H9 (cell line): ENCODE measurements around the gene DCAF4. TPM values are rescaled to one million over a fixed set of nuclear protein-coding genes. Genes with fewer than 3 reads are reported as not detected.
A peak's percentile ranks its signal among the peaks of the same experiment; 100 is the strongest.

ENCODE experiments used
- DNase-seq: peaks from one replicate; pipeline ENCODE4 v3.0.0-alpha.2; 2017
- H2AFZ ChIP-seq: one replicate; pipeline ENCODE4 v1.6.1; 2013; ENCODE audit warnings: mild to moderate bottlenecking, low read length, control low read depth, moderate library complexity
- H2AK5ac ChIP-seq: 2 replicates; pipeline ENCODE4 v1.6.1; 2013; ENCODE audit warnings: low read length, control low read depth, mixed read lengths; ENCODE audit not compliant: insufficient read length
- H2BK120ac ChIP-seq: one replicate; pipeline ENCODE4 v1.6.1; 2013; ENCODE audit warnings: low read depth, mild to moderate bottlenecking, low read length, control low read depth, inconsistent platforms; ENCODE audit not compliant: poor library complexity, severe bottlenecking
- H2BK12ac ChIP-seq: 2 replicates; pipeline ENCODE4 v1.6.1; 2013; ENCODE audit warnings: low read length, control low read depth, mixed read lengths, low read depth; ENCODE audit not compliant: insufficient read length
- H2BK15ac ChIP-seq: 2 replicates; pipeline ENCODE4 v1.6.1; 2013; ENCODE audit warnings: low read depth, low read length, control low read depth
- H2BK20ac ChIP-seq: one replicate; pipeline ENCODE4 v1.6.1; 2013; ENCODE audit warnings: low read depth, mild to moderate bottlenecking, low read length, control low read depth, inconsistent platforms; ENCODE audit not compliant: poor library complexity, severe bottlenecking
- H2BK5ac ChIP-seq: 2 replicates; pipeline ENCODE4 v1.6.1; 2013; ENCODE audit warnings: low read length, control low read depth, mixed read lengths; ENCODE audit not compliant: insufficient read length
- H3K14ac ChIP-seq: 2 replicates; pipeline ENCODE4 v1.6.1; 2013; ENCODE audit warnings: low read length, control low read depth; ENCODE audit not compliant: insufficient read depth
- H3K18ac ChIP-seq: 2 replicates; pipeline ENCODE4 v1.6.1; 2013; ENCODE audit warnings: low read depth, mild to moderate bottlenecking, mixed read lengths, low read length, control low read depth; ENCODE audit not compliant: insufficient read length
- H3K23ac ChIP-seq: 2 replicates; pipeline ENCODE4 v1.6.1; 2013; ENCODE audit warnings: low read length, control low read depth, mixed read lengths, low read depth; ENCODE audit not compliant: insufficient read length
- H3K23me2 ChIP-seq: 2 replicates; pipeline ENCODE4 v1.6.1; 2013; ENCODE audit warnings: low read depth, mild to moderate bottlenecking, mixed read lengths, low read length, control low read depth; ENCODE audit not compliant: insufficient read length, poor library complexity, severe bottlenecking
- H3K27ac ChIP-seq: 2 replicates; pipeline ENCODE4 v1.5.1; 2013; ENCODE audit warnings: low read length, control low read depth, mixed read lengths, low read depth; ENCODE audit not compliant: insufficient read length
- H3K27me3 ChIP-seq: 2 replicates; pipeline ENCODE4 v1.6.1; 2013; ENCODE audit warnings: low read length, control low read depth, inconsistent platforms; ENCODE audit not compliant: insufficient read depth
- H3K4ac ChIP-seq: 2 replicates; pipeline ENCODE4 v1.6.1; 2013; ENCODE audit warnings: low read depth, mild to moderate bottlenecking, control low read depth, inconsistent platforms, low read length, moderate library complexity
- H3K4me1 ChIP-seq: 2 replicates; pipeline ENCODE4 v1.6.1; 2013; ENCODE audit warnings: low read length, control low read depth, inconsistent platforms; ENCODE audit not compliant: insufficient read depth
- H3K4me2 ChIP-seq: 2 replicates; pipeline ENCODE4 v1.6.1; 2013; ENCODE audit warnings: low read length, control low read depth, mixed read lengths; ENCODE audit not compliant: insufficient read length, insufficient read depth
- H3K56ac ChIP-seq: 2 replicates; pipeline ENCODE4 v1.6.1; 2013; ENCODE audit warnings: low read depth, mild to moderate bottlenecking, mixed read lengths, low read length, control low read depth; ENCODE audit not compliant: insufficient read length
- H3K79me1 ChIP-seq: 2 replicates; pipeline ENCODE4 v1.6.1; 2013; ENCODE audit warnings: low read depth, mild to moderate bottlenecking, moderate library complexity, low read length, control low read depth, inconsistent platforms; ENCODE audit not compliant: insufficient read depth, poor library complexity, severe bottlenecking
- H3K79me2 ChIP-seq: 2 replicates; pipeline ENCODE4 v1.6.1; 2013; ENCODE audit warnings: low read length, control low read depth, inconsistent platforms; ENCODE audit not compliant: insufficient read depth
- H3K9ac ChIP-seq: 2 replicates; pipeline ENCODE4 v1.6.1; 2013; ENCODE audit warnings: low read length, control low read depth, mixed read lengths; ENCODE audit not compliant: insufficient read length; ENCODE audit errors: extremely low read depth
- H3K9me3 ChIP-seq: one replicate; pipeline ENCODE4 v1.6.1; 2013; ENCODE audit warnings: low read depth, low read length, inconsistent platforms; ENCODE audit not compliant: control insufficient read depth
- H3T11ph ChIP-seq: one replicate; pipeline ENCODE4 v1.6.1; 2013; ENCODE audit warnings: mild to moderate bottlenecking, low read length, control low read depth, inconsistent platforms
- H4K20me1 ChIP-seq: one replicate; pipeline ENCODE4 v1.6.1; 2013; ENCODE audit not compliant: control insufficient read depth, insufficient read length, insufficient read depth
- H4K5ac ChIP-seq: 2 replicates; pipeline ENCODE4 v1.6.1; 2013; ENCODE audit warnings: low read depth, mild to moderate bottlenecking, mixed read lengths, low read length, control low read depth; ENCODE audit not compliant: insufficient read length
- H4K8ac ChIP-seq: replicated peaks from 2 replicates; pipeline ENCODE4 v1.6.1; 2013; ENCODE audit warnings: low read length, control low read depth, mixed read lengths, low read depth; ENCODE audit not compliant: insufficient read length
- H4K91ac ChIP-seq: 2 replicates; pipeline ENCODE4 v1.6.1; 2013; ENCODE audit warnings: low read depth, mild to moderate bottlenecking, moderate library complexity, mixed read lengths, low read length, control low read depth; ENCODE audit not compliant: insufficient read length
- H3K27ac Mint-ChIP-seq, 3 experiments: 2 replicates in 2 of 3; 3 replicates in 1 of 3; pipeline ENCODE4 v1.8.0; 2020 to 2021; ENCODE audit warnings: mixed read lengths in 3 of 3, mild to moderate bottlenecking in 1 of 3, moderate library complexity in 1 of 3
- H3K27me3 Mint-ChIP-seq: 2 replicates; pipeline ENCODE4 v1.8.0; 2021; ENCODE audit warnings: low read depth, mild to moderate bottlenecking, moderate library complexity, mixed read lengths
- H3K36me3 Mint-ChIP-seq, 3 experiments: 2 replicates in 2 of 3; 3 replicates in 1 of 3; pipeline ENCODE4 v1.8.0; 2020 to 2021; ENCODE audit warnings: low read depth in 3 of 3, mixed read lengths in 3 of 3; ENCODE audit not compliant: insufficient read depth in 1 of 3
- H3K4me1 Mint-ChIP-seq, 2 experiments: 2 replicates each; pipeline ENCODE4 v1.8.0; 2020; ENCODE audit warnings: mixed read lengths in 2 of 2
- H3K4me3 Mint-ChIP-seq, 2 experiments: 2 replicates in 1 of 2; 3 replicates in 1 of 2; pipeline ENCODE4 v1.8.0; 2020 to 2021; ENCODE audit warnings: mild to moderate bottlenecking in 2 of 2, mixed read lengths in 2 of 2, moderate library complexity in 1 of 2
- H3K9me3 Mint-ChIP-seq, 2 experiments: 2 replicates in 1 of 2; 3 replicates in 1 of 2; pipeline ENCODE4 v1.8.0; 2020; ENCODE audit warnings: mild to moderate bottlenecking in 2 of 2, mixed read lengths in 2 of 2, moderate library complexity in 1 of 2
- CTCF ChIP-seq: fragments of 200-600 bp; sonication (generic); conservative IDR thresholded peaks from 3 replicates; pipeline ENCODE4 v1.8.0; 2021; ENCODE audit warnings: antibody characterized with exemption, mild to moderate bottlenecking
- WGBS: extraction: QIAGEN DNeasy Blood & Tissue Kit; methylation state at CpG from one replicate; pipeline ENCODE4 v1.1.7; 2013; ENCODE audit warnings: missing lambda C conversion rate, low lambda C conversion rate, mixed read lengths; ENCODE audit not compliant: insufficient read length; ENCODE audit errors: extremely low coverage; 5-methylcytosine and 5-hydroxymethylcytosine counted together
- total RNA-seq: library from RNA; stranded (reverse); gene quantifications from 2 replicates; pipeline ENCODE4 v1.2.1, GENCODE V29; 2021

The DCAF4 gene
- total RNA-seq, 1 experiment from 2014 or later: 32.0 TPM

DNA sequence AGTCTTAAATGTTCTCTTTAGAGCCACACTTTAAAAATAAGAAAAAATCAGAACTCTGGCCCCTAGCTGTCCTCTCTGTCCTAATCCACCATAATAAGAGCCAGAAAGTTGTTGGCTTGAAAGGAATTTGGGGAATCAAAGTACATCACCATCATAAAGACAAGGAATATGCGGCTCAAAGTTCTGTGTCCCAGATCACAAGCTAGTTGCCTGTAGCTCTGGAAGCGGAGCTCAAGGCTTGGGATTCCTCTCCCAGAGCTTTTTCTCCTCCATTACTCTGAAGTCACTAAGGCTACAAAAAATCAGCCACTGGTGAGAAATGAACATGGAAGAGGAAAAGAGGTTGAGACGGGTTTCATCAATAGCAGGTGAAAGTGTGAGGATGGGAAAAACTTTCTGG lies 38.8 kb upstream of the DCAF4 start:
- no peak overlapping the region for H3K9ac ChIP-seq
- H3K4me1 ChIP-seq: peaks cover 17% of the 10 kb centered on the region
- H3K79me1 ChIP-seq: no peaks in the 10 kb centered on the region
- H3K23ac ChIP-seq: no peak overlapping the region
- no peak for TF ChIP-seq CTCF
- H2BK15ac ChIP-seq: no peak overlapping the region
- no peak overlapping the region for H3K4me3 Mint-ChIP-seq
- peaks cover 8 to 9% of the 10 kb centered on the region in 2 experiments for H3K9me3 Mint-ChIP-seq
- H2BK5ac ChIP-seq: no peak overlapping the region
- no peak overlapping the region for H3K4me2 ChIP-seq
- peaks cover 0 to 6% (median 2%) of the 10 kb centered on the region in 3 experiments; a peak in 3 of 7 replicates for H3K36me3 Mint-ChIP-seq
- no peak overlapping the region for H3K4ac ChIP-seq
- no peak overlapping the region for H4K8ac ChIP-seq
- no peak overlapping the region for H3K14ac ChIP-seq
- H3K56ac ChIP-seq: no peak overlapping the region
- no peak overlapping the region for H2BK120ac ChIP-seq
- no peak overlapping the region for H3T11ph ChIP-seq
- peaks cover 6% of the 10 kb centered on the region for H3K23me2 ChIP-seq
- peaks cover 6% of the 10 kb centered on the region for H3K9me3 ChIP-seq
- H3K27me3 ChIP-seq: peaks cover 21% of the 10 kb centered on the region
- no peak overlapping the region for H3K18ac ChIP-seq
- no peaks in the 10 kb centered on the region for H4K20me1 ChIP-seq
- no peak overlapping the region for H3K27ac ChIP-seq
- no peak for DNase-seq
- H4K5ac ChIP-seq: no peak overlapping the region
- H3K4me1 Mint-ChIP-seq: peaks cover 56 to 59% of the 10 kb centered on the region in 2 experiments
- no peak overlapping the region for H4K91ac ChIP-seq
- peaks cover 45% of the 10 kb centered on the region for H3K27me3 Mint-ChIP-seq
- H2BK12ac ChIP-seq: no peak overlapping the region
- peak overlapping the region in 2 of 3 experiments; percentile 24 to 56; a peak in 4 of 7 replicates for H3K27ac Mint-ChIP-seq
- H2AFZ ChIP-seq: no peak overlapping the region
- H2AK5ac ChIP-seq: no peak overlapping the region
- no CpG with 5 or more reads among the region's 3 CpGs for WGBS
- no peaks in the 10 kb centered on the region for H3K79me2 ChIP-seq
- H2BK20ac ChIP-seq: no peak overlapping the region
